ENCODE measurements around the gene FBRS.

Gene FBRS

GRCh38 chr16:30655815-30656347 lies 2.4 kb upstream of the FBRS start:
- Mint-ChIP-seq H3K27me3 (ENCODE audit: low read depth) (no peaks in the 10 kb centered on the region), H3K4me1 (peaks cover 28% of the 10 kb centered on the region), H3K4me3 (peak overlapping the region in 2 of 3 experiments; percentile 67 to 75), H3K9me3 (no peaks in the 10 kb centered on the region), H3K36me3 (ENCODE audit: low read depth) (peaks cover 14% of the 10 kb centered on the region), H3K27ac (peak overlapping the region in 2 of 3 experiments; percentile 51 to 78)
- TF ChIP-seq CTCF (IDR thresholded peaks at IDR 0.05; ENCODE audit: unreplicated experiment in 3 of 3): no peak

- H3K36me3 Mint-ChIP-seq (ENCODE audit: low read depth): peaks cover 19% of the 10 kb centered on the region
- peak overlapping the region; percentile 44 to 78 (median 51) for H3K27ac Mint-ChIP-seq
- no peak for TF ChIP-seq CTCF (IDR thresholded peaks at IDR 0.05; ENCODE audit: unreplicated experiment in 3 of 3)
- peaks cover 4% of the 10 kb centered on the region for H3K27me3 Mint-ChIP-seq (ENCODE audit: low read depth)
- peak overlapping the region; percentile 66 to 75 (median 67) for H3K4me3 Mint-ChIP-seq
- H3K9me3 Mint-ChIP-seq: no peaks in the 10 kb centered on the region
- peaks cover 31% of the 10 kb centered on the region for H3K4me1 Mint-ChIP-seq
Measured at GRCh38 chr16:30656388-30656787, 1.8 kb upstream of the FBRS start.

- no peak for TF ChIP-seq CTCF (IDR thresholded peaks at IDR 0.05; ENCODE audit: unreplicated experiment in 3 of 3)
- no peaks in the 10 kb centered on the region for H3K9me3 Mint-ChIP-seq
- H3K27me3 Mint-ChIP-seq (ENCODE audit: low read depth): peaks cover 4% of the 10 kb centered on the region
- peaks cover 28% of the 10 kb centered on the region for H3K36me3 Mint-ChIP-seq (ENCODE audit: low read depth)
- peaks cover 33% of the 10 kb centered on the region for H3K4me1 Mint-ChIP-seq
- peak overlapping the region; percentile 82 to 87 (median 86) for H3K4me3 Mint-ChIP-seq
- peak overlapping the region; percentile 87 to 100 (median 96) for H3K27ac Mint-ChIP-seq
Measured at GRCh38 chr16:30656974-30657865, 1.0 kb upstream of the FBRS start.

GRCh38 chr16:30658731-30659506 lies 688 bp downstream of the FBRS start:
- Mint-ChIP-seq H3K27me3 (ENCODE audit: low read depth) (peaks cover 4% of the 10 kb centered on the region), H3K36me3 (ENCODE audit: low read depth) (peaks cover 41% of the 10 kb centered on the region), H3K9me3 (no peaks in the 10 kb centered on the region), H3K4me3 (peak overlapping the region; percentile 94 to 96 (median 96)), H3K27ac (peak overlapping the region; percentile 99 to 100 (median 100)), H3K4me1 (peaks cover 36% of the 10 kb centered on the region)
- TF ChIP-seq CTCF (IDR thresholded peaks at IDR 0.05; ENCODE audit: unreplicated experiment in 3 of 3): peak in 1 of 3 experiments; percentile 37

- Mint-ChIP-seq H3K36me3 (ENCODE audit: low read depth) (peaks cover 37% of the 10 kb centered on the region), H3K4me3 (peak overlapping the region; percentile 71 to 86 (median 83)), H3K9me3 (no peaks in the 10 kb centered on the region), H3K4me1 (peaks cover 36% of the 10 kb centered on the region), H3K27me3 (ENCODE audit: low read depth) (peaks cover 4% of the 10 kb centered on the region), H3K27ac (peak overlapping the region; percentile 49 to 73 (median 62))
- no peak for TF ChIP-seq CTCF (IDR thresholded peaks at IDR 0.05; ENCODE audit: unreplicated experiment in 3 of 3)
Measured at GRCh38 chr16:30659507-30660423, 1.5 kb downstream of the FBRS start.
